HepG2 (cell line): Measurements from ENCODE around the gene HES7. TPM values are rescaled to one million over a fixed set of nuclear protein-coding genes. Genes with fewer than 3 reads are reported as not detected.
A peak's percentile ranks its signal among the peaks of the same experiment; 100 is the strongest.

Experiments used
- AHR ChIP-seq: IDR thresholded peaks from 2 replicates; pipeline ENCODE4 v1.6.1; 2018; ENCODE audit warnings: missing genetic modification reagents, missing compliant biosample characterization
- ATF7 ChIP-seq, 2 experiments: fragments of 450-650 bp in 1 of 2; sonication (generic) in 1 of 2; formaldehyde crosslinking in 1 of 2; IDR thresholded peaks; 2 replicates each; pipeline versions ENCODE4 v1.4.0 to v1.6.1; 2016 to 2020; ENCODE audit warnings: antibody characterized with exemption in 1 of 2, mild to moderate bottlenecking in 1 of 2, missing genetic modification reagents in 1 of 2
- ATRX ChIP-seq: sonication (generic); formaldehyde crosslinking; IDR thresholded peaks from 2 replicates; pipeline ENCODE4 v1.4.0; 2020; ENCODE audit warnings: missing genetic modification reagents, borderline replicate concordance
- BHLHE40 ChIP-seq: IDR thresholded peaks from 2 replicates; pipeline ENCODE4 v1.6.1; 2011; ENCODE audit warnings: low read length, improper control_type of control experiment
- FOXA3 ChIP-seq: IDR thresholded peaks from 2 replicates; pipeline ENCODE4 v1.6.1; 2016; ENCODE audit warnings: missing genetic modification reagents, missing compliant biosample characterization
- GABPB1 ChIP-seq: IDR thresholded peaks from 2 replicates; pipeline ENCODE4 v1.6.1; 2016; ENCODE audit warnings: mild to moderate bottlenecking, missing genetic modification reagents, moderate library complexity, missing compliant biosample characterization
- GLI4 ChIP-seq: sonication (generic); formaldehyde crosslinking; IDR thresholded peaks from 2 replicates; pipeline ENCODE4 v1.5.1; 2020; ENCODE audit warnings: missing genetic modification reagents, mild to moderate bottlenecking, moderate library complexity, borderline replicate concordance
- KDM2A ChIP-seq: sonication (generic); formaldehyde crosslinking; IDR thresholded peaks from 2 replicates; pipeline ENCODE4 v1.4.0; 2020; ENCODE audit warnings: low read depth, missing genetic modification reagents, borderline replicate concordance
- MED1 ChIP-seq: sonication (generic); formaldehyde crosslinking; IDR thresholded peaks from 2 replicates; pipeline ENCODE4 v1.4.0; 2020; ENCODE audit warnings: missing genetic modification reagents
- MEIS1 ChIP-seq: sonication (generic); formaldehyde crosslinking; IDR thresholded peaks from 2 replicates; pipeline ENCODE4 v1.9.0; 2021; ENCODE audit warnings: mild to moderate bottlenecking, missing genetic modification reagents, moderate library complexity, borderline replicate concordance
- NAIF1 ChIP-seq: sonication (generic); formaldehyde crosslinking; IDR thresholded peaks from 2 replicates; pipeline ENCODE4 v1.5.0; 2020; ENCODE audit warnings: mild to moderate bottlenecking, missing genetic modification reagents, borderline replicate concordance
- PHF20 ChIP-seq: sonication (generic); formaldehyde crosslinking; IDR thresholded peaks from 2 replicates; pipeline ENCODE4 v1.5.0; 2020; ENCODE audit warnings: mild to moderate bottlenecking, missing genetic modification reagents
- PPARG ChIP-seq: conservative IDR thresholded peaks from 2 replicates; pipeline ENCODE4 v1.6.1; 2016; ENCODE audit warnings: missing biosample characterization, missing genetic modification reagents
- SNAPC2 ChIP-seq: sonication (generic); formaldehyde crosslinking; IDR thresholded peaks from 2 replicates; pipeline ENCODE4 v1.8.1; 2022; ENCODE audit warnings: mild to moderate bottlenecking, missing genetic modification reagents
- SP4 ChIP-seq: sonication (generic); formaldehyde crosslinking; IDR thresholded peaks from 2 replicates; pipeline ENCODE4 v1.8.1; 2023; ENCODE audit warnings: mild to moderate bottlenecking, missing genetic modification reagents
- ZFP90 ChIP-seq: sonication (generic); formaldehyde crosslinking; IDR thresholded peaks from 2 replicates; pipeline ENCODE4 v1.8.0; 2022; ENCODE audit warnings: missing genetic modification reagents, mild to moderate bottlenecking, inconsistent platforms, borderline replicate concordance
- ZNF577 ChIP-seq: sonication (generic); formaldehyde crosslinking; IDR thresholded peaks from 2 replicates; pipeline ENCODE4 v1.4.0; 2020; ENCODE audit warnings: mild to moderate bottlenecking, low read depth, missing genetic modification reagents, borderline replicate concordance
- ZNF788 ChIP-seq: sonication (generic); formaldehyde crosslinking; IDR thresholded peaks from 2 replicates; pipeline ENCODE4 v1.5.0; 2020; ENCODE audit warnings: mild to moderate bottlenecking, missing genetic modification reagents, borderline replicate concordance
- polyA plus RNA-seq, 8 experiments: library from polyadenylated mRNA; depleted of rRNA in 3 of 8; stranded (reverse) in 7 of 8; unstranded in 1 of 8; fragments of >200 nt; fragmentation: Illumina TruSeq in 4 of 8; extraction: Trizol in 4 of 8; gene quantifications; 2 replicates each; pipeline versions ENCODE4 v1.2.1 to v1.2.3, GENCODE V29; 2011 to 2016; ENCODE audit warnings: low read depth in 4 of 8, missing spikeins in 1 of 8, mixed read lengths in 1 of 8; ENCODE audit not compliant: insufficient read depth in 1 of 8
- total RNA-seq, 5 experiments: library from RNA; depleted of rRNA; stranded (reverse); fragments of >200 nt; fragmentation: Illumina TruSeq; extraction: Trizol; gene quantifications; 2 replicates each; pipeline ENCODE4 v1.2.3, GENCODE V29; 2016; ENCODE audit warnings: low read depth in 1 of 5
- TF ChIP-seq, protein P1 (sequence below): sonication (generic); formaldehyde crosslinking; IDR thresholded peaks from 2 replicates; pipeline ENCODE4 v1.5.1; 2020; ENCODE audit warnings: mild to moderate bottlenecking, missing genetic modification reagents, borderline replicate concordance
- TF ChIP-seq, protein P2 (sequence below): IDR thresholded peaks from 2 replicates; pipeline ENCODE4 v1.6.1; 2016; ENCODE audit warnings: missing compliant biosample characterization, missing genetic modification reagents, borderline replicate concordance
- TF ChIP-seq, protein P3 (sequence below): sonication (generic); formaldehyde crosslinking; conservative IDR thresholded peaks from 2 replicates; pipeline ENCODE4 v1.4.0; 2020; ENCODE audit warnings: missing genetic modification reagents

HES7 gene
- total and polyA plus RNA-seq, 2 of the 13 experiments (the other 11 are each of a cell fraction or from before 2014, with no cell fraction given) = not detected

DNA sequence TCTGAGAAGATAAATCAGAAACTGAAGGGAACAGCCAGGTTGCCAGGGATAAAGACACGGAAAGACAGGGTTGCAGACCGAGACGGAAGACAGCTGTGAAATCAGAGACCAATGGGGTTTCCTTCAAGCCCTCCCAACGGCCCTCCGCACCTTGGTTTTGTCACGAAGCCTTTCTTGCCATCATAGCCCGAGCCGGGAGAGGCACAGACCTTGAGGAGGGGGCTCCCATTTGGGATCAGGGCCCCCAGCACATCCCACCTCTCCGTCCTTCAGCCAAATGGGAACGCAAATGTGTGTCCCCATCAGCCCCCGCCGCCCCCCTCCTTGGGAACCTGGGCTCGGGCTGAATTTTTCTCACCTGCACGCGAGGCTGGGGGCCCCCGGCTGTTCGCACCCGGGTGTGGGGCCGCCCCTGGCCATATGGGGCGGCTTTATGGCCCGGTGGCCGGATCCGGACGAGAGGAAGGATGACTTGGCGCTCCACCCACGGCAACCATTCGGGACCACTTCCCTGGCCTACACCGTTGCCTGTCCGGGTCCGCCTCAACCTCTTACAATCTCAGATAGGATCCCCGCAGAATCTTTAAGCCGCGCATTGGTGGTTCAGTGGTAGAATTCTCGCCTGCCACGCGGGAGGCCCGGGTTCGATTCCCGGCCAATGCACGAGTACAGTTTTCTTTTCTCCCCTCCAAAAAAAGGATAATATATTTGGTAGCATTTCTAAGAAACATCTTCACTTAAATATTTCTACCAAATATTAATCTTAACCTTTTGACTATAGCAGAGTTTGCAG is 1.4 kb upstream of the HES7 start (continued):
- TF ChIP-seq, protein P1, sequence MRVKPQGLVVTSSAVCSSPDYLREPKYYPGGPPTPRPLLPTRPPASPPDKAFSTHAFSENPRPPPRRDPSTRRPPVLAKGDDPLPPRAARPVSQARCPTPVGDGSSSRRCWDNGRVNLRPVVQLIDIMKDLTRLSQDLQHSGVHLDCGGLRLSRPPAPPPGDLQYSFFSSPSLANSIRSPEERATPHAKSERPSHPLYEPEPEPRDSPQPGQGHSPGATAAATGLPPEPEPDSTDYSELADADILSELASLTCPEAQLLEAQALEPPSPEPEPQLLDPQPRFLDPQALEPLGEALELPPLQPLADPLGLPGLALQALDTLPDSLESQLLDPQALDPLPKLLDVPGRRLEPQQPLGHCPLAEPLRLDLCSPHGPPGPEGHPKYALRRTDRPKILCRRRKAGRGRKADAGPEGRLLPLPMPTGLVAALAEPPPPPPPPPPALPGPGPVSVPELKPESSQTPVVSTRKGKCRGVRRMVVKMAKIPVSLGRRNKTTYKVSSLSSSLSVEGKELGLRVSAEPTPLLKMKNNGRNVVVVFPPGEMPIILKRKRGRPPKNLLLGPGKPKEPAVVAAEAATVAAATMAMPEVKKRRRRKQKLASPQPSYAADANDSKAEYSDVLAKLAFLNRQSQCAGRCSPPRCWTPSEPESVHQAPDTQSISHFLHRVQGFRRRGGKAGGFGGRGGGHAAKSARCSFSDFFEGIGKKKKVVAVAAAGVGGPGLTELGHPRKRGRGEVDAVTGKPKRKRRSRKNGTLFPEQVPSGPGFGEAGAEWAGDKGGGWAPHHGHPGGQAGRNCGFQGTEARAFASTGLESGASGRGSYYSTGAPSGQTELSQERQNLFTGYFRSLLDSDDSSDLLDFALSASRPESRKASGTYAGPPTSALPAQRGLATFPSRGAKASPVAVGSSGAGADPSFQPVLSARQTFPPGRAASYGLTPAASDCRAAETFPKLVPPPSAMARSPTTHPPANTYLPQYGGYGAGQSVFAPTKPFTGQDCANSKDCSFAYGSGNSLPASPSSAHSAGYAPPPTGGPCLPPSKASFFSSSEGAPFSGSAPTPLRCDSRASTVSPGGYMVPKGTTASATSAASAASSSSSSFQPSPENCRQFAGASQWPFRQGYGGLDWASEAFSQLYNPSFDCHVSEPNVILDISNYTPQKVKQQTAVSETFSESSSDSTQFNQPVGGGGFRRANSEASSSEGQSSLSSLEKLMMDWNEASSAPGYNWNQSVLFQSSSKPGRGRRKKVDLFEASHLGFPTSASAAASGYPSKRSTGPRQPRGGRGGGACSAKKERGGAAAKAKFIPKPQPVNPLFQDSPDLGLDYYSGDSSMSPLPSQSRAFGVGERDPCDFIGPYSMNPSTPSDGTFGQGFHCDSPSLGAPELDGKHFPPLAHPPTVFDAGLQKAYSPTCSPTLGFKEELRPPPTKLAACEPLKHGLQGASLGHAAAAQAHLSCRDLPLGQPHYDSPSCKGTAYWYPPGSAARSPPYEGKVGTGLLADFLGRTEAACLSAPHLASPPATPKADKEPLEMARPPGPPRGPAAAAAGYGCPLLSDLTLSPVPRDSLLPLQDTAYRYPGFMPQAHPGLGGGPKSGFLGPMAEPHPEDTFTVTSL (CRISPR knock-in tag) = peak; percentile 36; the same call in 1 of the 2 replicates
- no peak for TF ChIP-seq ZNF577 (CRISPR knock-in tag)
- TF ChIP-seq, protein P2, sequence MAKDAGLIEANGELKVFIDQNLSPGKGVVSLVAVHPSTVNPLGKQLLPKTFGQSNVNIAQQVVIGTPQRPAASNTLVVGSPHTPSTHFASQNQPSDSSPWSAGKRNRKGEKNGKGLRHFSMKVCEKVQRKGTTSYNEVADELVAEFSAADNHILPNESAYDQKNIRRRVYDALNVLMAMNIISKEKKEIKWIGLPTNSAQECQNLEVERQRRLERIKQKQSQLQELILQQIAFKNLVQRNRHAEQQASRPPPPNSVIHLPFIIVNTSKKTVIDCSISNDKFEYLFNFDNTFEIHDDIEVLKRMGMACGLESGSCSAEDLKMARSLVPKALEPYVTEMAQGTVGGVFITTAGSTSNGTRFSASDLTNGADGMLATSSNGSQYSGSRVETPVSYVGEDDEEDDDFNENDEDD = 0 out of 2 replicates have a peak, but pooled peaks have one; percentile 46
- no peak for TF ChIP-seq GLI4 (CRISPR knock-in tag)
- no peak for TF ChIP-seq ZFP90 (CRISPR knock-in tag)
- TF ChIP-seq BHLHE40 = no peak
- no peak for TF ChIP-seq ATRX
- peak; percentile 2; the same call in 1 of the 2 replicates for TF ChIP-seq MED1 (CRISPR knock-in tag)
- 0 out of 2 replicates have a peak, but pooled peaks have one; percentile 9 for TF ChIP-seq FOXA3 (CRISPR knock-in tag)
- no peak for TF ChIP-seq SNAPC2 (CRISPR knock-in tag)
- 0 out of 2 replicates have a peak, but pooled peaks have one; percentile 37 for TF ChIP-seq NAIF1 (CRISPR knock-in tag)
- peak; percentile 69; the same call in 1 of the 2 replicates for TF ChIP-seq ZNF788 (CRISPR knock-in tag)
- TF ChIP-seq, protein P3, sequence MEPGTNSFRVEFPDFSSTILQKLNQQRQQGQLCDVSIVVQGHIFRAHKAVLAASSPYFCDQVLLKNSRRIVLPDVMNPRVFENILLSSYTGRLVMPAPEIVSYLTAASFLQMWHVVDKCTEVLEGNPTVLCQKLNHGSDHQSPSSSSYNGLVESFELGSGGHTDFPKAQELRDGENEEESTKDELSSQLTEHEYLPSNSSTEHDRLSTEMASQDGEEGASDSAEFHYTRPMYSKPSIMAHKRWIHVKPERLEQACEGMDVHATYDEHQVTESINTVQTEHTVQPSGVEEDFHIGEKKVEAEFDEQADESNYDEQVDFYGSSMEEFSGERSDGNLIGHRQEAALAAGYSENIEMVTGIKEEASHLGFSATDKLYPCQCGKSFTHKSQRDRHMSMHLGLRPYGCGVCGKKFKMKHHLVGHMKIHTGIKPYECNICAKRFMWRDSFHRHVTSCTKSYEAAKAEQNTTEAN (CRISPR knock-in tag) = no peak
- 0 out of 2 replicates have a peak, but pooled peaks have one; percentile 15 for TF ChIP-seq PPARG (CRISPR knock-in tag)
- peak; percentile 67; the same call in 1 of the 2 replicates for TF ChIP-seq KDM2A
- no peak for TF ChIP-seq PHF20
- no peak for TF ChIP-seq AHR (CRISPR knock-in tag)
- TF ChIP-seq MEIS1 = no peak
- no peak for TF ChIP-seq ATF7 (IDR thresholded peaks at IDR 0.05)
- no peak for TF ChIP-seq ATF7 (CRISPR knock-in tag; IDR thresholded peaks at IDR 0.05)
- TF ChIP-seq SP4 = no peak
- peak; percentile 24 for TF ChIP-seq GABPB1 (CRISPR knock-in tag)
